GM06990 (cell line): ENCODE results near the gene HOXD4.

Experiments
- DNase-seq: peaks from one replicate; pipeline ENCODE4 v3.0.0-alpha.2; 2011; ENCODE audit not compliant: insufficient read length; ENCODE audit errors: extremely low read depth
- H3K27me3 ChIP-seq: replicated peaks from 2 replicates; pipeline ENCODE4 v1.6.0; 2011; ENCODE audit warnings: low read length; ENCODE audit not compliant: control insufficient read depth, insufficient read depth
- H3K36me3 ChIP-seq: 2 replicates; pipeline ENCODE4 v1.5.1; 2011; ENCODE audit warnings: low read length; ENCODE audit not compliant: control insufficient read depth, insufficient read depth
- H3K4me3 ChIP-seq: replicated peaks from 2 replicates; pipeline ENCODE4 v1.5.1; 2011; ENCODE audit warnings: low read depth, mild to moderate bottlenecking, control low read depth, low read length
- CTCF ChIP-seq: IDR thresholded peaks from 2 replicates; pipeline ENCODE4 v1.5.1; 2011; ENCODE audit warnings: low read length, control low read depth, mild to moderate bottlenecking, inconsistent platforms; ENCODE audit not compliant: insufficient read depth, poor library complexity, severe bottlenecking

HOXD4 gene

GRCh38 chr2:176171351-176172006 lies 20.1 kb downstream of the HOXD4 start:
- Histone ChIP-seq H3K27me3 (no peaks in the 10 kb centered on the region; the same call in none of the 2 replicates), H3K36me3 (no peaks in the 10 kb centered on the region), H3K4me3 (no peak overlapping the region)
- no peak for TF ChIP-seq CTCF
- no peak for DNase-seq

GRCh38 chr2:176172007-176172894 lies 20.9 kb downstream of the HOXD4 start:
- no peak overlapping the region for H3K4me3 ChIP-seq
- H3K27me3 ChIP-seq, result no peaks in the 10 kb centered on the region; the same call in none of the 2 replicates
- H3K36me3 ChIP-seq, result no peaks in the 10 kb centered on the region
- DNase-seq, result no peak
- TF ChIP-seq CTCF, result no peak

GRCh38 chr2:176172895-176173566 lies 21.7 kb downstream of the HOXD4 start:
- DNase-seq, result no peak
- H3K27me3 ChIP-seq, result no peaks in the 10 kb centered on the region; the same call in none of the 2 replicates
- H3K4me3 ChIP-seq, result no peak overlapping the region
- no peaks in the 10 kb centered on the region for H3K36me3 ChIP-seq
- TF ChIP-seq CTCF, result no peak

- H3K36me3 ChIP-seq, result no peaks in the 10 kb centered on the region
- no peak for DNase-seq
- H3K27me3 ChIP-seq, result no peaks in the 10 kb centered on the region; the same call in none of the 2 replicates
- no peak for TF ChIP-seq CTCF
- no peak overlapping the region for H3K4me3 ChIP-seq
These were observed 22.4 kb downstream of the HOXD4 start for GRCh38 chr2:176173567-176174381.

GRCh38 chr2:176174382-176174823 lies 23.1 kb downstream of the HOXD4 start:
- Histone ChIP-seq H3K4me3 (no peak overlapping the region), H3K27me3 (no peaks in the 10 kb centered on the region; the same call in none of the 2 replicates), H3K36me3 (no peaks in the 10 kb centered on the region)
- TF ChIP-seq CTCF, result no peak
- DNase-seq, result no peak
